GM19238 (cell line): ENCODE measurements around the gene DCBLD1.
"Not testable (repeated sequence)": the region's sequence is repeated elsewhere in the genome, so short reads cannot be mapped to it uniquely, and the experiment has no call there.

Experiments
- DNase-seq: peaks from one replicate; pipeline ENCODE4 v3.0.0; 2011; ENCODE audit warnings: low spot score; ENCODE audit not compliant: insufficient read length

The DCBLD1 gene

GRCh38 chr6:117498159-117498558 lies 15.7 kb downstream of the DCBLD1 start:
- no peak for DNase-seq

- DNase-seq, result no peak
Measured at GRCh38 chr6:117501722-117502121, 19.2 kb downstream of the DCBLD1 start.

- DNase-seq, result no peak
Measured at GRCh38 chr6:117502580-117502979, 20.1 kb downstream of the DCBLD1 start.

GRCh38 chr6:117503211-117503610 lies 20.7 kb downstream of the DCBLD1 start:
- DNase-seq, result no peak

GRCh38 chr6:117504478-117505144 lies 22.1 kb downstream of the DCBLD1 start:
- no peak for DNase-seq

GRCh38 chr6:117505311-117505710 lies 22.8 kb downstream of the DCBLD1 start:
- DNase-seq, result no peak

GRCh38 chr6:117506180-117506835 lies 23.8 kb downstream of the DCBLD1 start:
- no peak for DNase-seq

- no peak for DNase-seq
Measured at GRCh38 chr6:117506907-117507306, 24.4 kb downstream of the DCBLD1 start.

GRCh38 chr6:117508450-117508971 lies 26.0 kb downstream of the DCBLD1 start:
- no peak for DNase-seq

GRCh38 chr6:117509021-117509420 lies 26.5 kb downstream of the DCBLD1 start:
- DNase-seq, result no peak

GRCh38 chr6:117512056-117512828 lies 29.8 kb downstream of the DCBLD1 start:
- no peak for DNase-seq

GRCh38 chr6:117512987-117513573 lies 30.6 kb downstream of the DCBLD1 start:
- DNase-seq, result no peak

- no peak for DNase-seq
Measured at GRCh38 chr6:117513778-117514365, 31.4 kb downstream of the DCBLD1 start.

GRCh38 chr6:117514655-117515054 lies 32.2 kb downstream of the DCBLD1 start:
- DNase-seq, result no peak

- no peak for DNase-seq
Measured at GRCh38 chr6:117515326-117515725, 32.9 kb downstream of the DCBLD1 start.

- DNase-seq, result not testable (repeated sequence)
Measured at GRCh38 chr6:117517995-117518394, 35.5 kb downstream of the DCBLD1 start.

GRCh38 chr6:117518870-117519269 lies 36.4 kb downstream of the DCBLD1 start:
- DNase-seq, result no peak

GRCh38 chr6:117520603-117521395 lies 38.3 kb downstream of the DCBLD1 start:
- DNase-seq, result no peak

GRCh38 chr6:117521791-117522502 lies 39.5 kb downstream of the DCBLD1 start:
- no peak for DNase-seq

- DNase-seq, result no peak
Measured at GRCh38 chr6:117525607-117526006, 43.1 kb downstream of the DCBLD1 start.
